Liver (tissue), 9 donors: ENCODE results near the gene IQSEC3. TPM values are rescaled to one million over a fixed set of nuclear protein-coding genes. Genes with fewer than 3 reads are reported as not detected.

Source experiments
- DNase-seq: peaks from one replicate; pipeline ENCODE4 v3.0.0-alpha.2; 2017; ENCODE audit warnings: low spot score
- H3K27ac ChIP-seq, 2 donors: one replicate each; pipeline ENCODE4 v1.7.0; 2013; ENCODE audit warnings: inconsistent platforms in 2 of 2, low read length in 2 of 2, control low read depth in 1 of 2, low read depth in 1 of 2, mild to moderate bottlenecking in 1 of 2
- H3K27me3 ChIP-seq, 4 donors: one replicate each; pipeline versions ENCODE4 v1.6.1 to v1.7.0; 2013; ENCODE audit warnings: low read length in 3 of 4, inconsistent platforms in 1 of 4, mild to moderate bottlenecking in 1 of 4, moderate library complexity in 1 of 4; ENCODE audit not compliant: control insufficient read depth in 4 of 4, insufficient read depth in 4 of 4
- H3K36me3 ChIP-seq, 4 donors: one replicate each; pipeline versions ENCODE4 v1.6.1 to v1.7.0; 2013; ENCODE audit warnings: low read length in 3 of 4, mild to moderate bottlenecking in 3 of 4, low read depth in 1 of 4, moderate library complexity in 1 of 4; ENCODE audit not compliant: control insufficient read depth in 4 of 4, insufficient read depth in 3 of 4
- H3K4me1 ChIP-seq, 4 donors: one replicate each; pipeline versions ENCODE4 v1.6.1 to v1.7.0; 2013; ENCODE audit warnings: low read length in 3 of 4, mild to moderate bottlenecking in 3 of 4, moderate library complexity in 1 of 4; ENCODE audit not compliant: control insufficient read depth in 4 of 4, insufficient read depth in 4 of 4
- H3K4me3 ChIP-seq, 3 donors: one replicate each; pipeline versions ENCODE4 v1.6.1 to v1.7.0; 2013; ENCODE audit warnings: low read length in 3 of 3, control low read depth in 1 of 3, low read depth in 1 of 3, mild to moderate bottlenecking in 1 of 3
- H3K9ac ChIP-seq, 2 donors: one replicate each; pipeline ENCODE4 v1.7.0; 2013; ENCODE audit warnings: low read length in 2 of 2, mild to moderate bottlenecking in 2 of 2, moderate library complexity in 2 of 2, control low read depth in 1 of 2, low read depth in 1 of 2
- H3K9me3 ChIP-seq, 4 donors: one replicate each; pipeline versions ENCODE4 v1.6.1 to v1.7.0; 2013; ENCODE audit warnings: low read length in 3 of 4; ENCODE audit not compliant: control insufficient read depth in 4 of 4
- FOXA1 ChIP-seq: IDR thresholded peaks from 2 replicates; pipeline ENCODE4 v1.6.1; 2016; ENCODE audit warnings: antibody characterized with exemption
- GABPA ChIP-seq, 2 donors: IDR thresholded peaks in 1 of 2; conservative IDR thresholded peaks in 1 of 2; 2 replicates each; pipeline ENCODE4 v1.6.1; 2016; ENCODE audit warnings: antibody characterized with exemption in 2 of 2, mild to moderate bottlenecking in 1 of 2, moderate library complexity in 1 of 2
- HNF4A ChIP-seq, 2 donors: conservative IDR thresholded peaks; 2 replicates each; pipeline ENCODE4 v1.6.1; 2016; ENCODE audit warnings: antibody characterized with exemption in 2 of 2, mild to moderate bottlenecking in 2 of 2
- HNF4G ChIP-seq: IDR thresholded peaks from 2 replicates; pipeline ENCODE4 v1.6.1; 2016; ENCODE audit warnings: antibody characterized with exemption
- JUND ChIP-seq, 2 donors: IDR thresholded peaks; 2 replicates each; pipeline ENCODE4 v1.6.1; 2016; ENCODE audit warnings: antibody characterized with exemption in 2 of 2
- MAX ChIP-seq: IDR thresholded peaks from 2 replicates; pipeline ENCODE4 v1.6.1; 2016; ENCODE audit warnings: antibody characterized with exemption
- RAD21 ChIP-seq, 2 donors: IDR thresholded peaks; 2 replicates each; pipeline ENCODE4 v1.6.1; 2016; ENCODE audit warnings: antibody characterized with exemption in 2 of 2, mild to moderate bottlenecking in 2 of 2
- REST ChIP-seq: IDR thresholded peaks from 2 replicates; pipeline ENCODE4 v1.6.1; 2016; ENCODE audit warnings: antibody characterized with exemption, mild to moderate bottlenecking
- RXRA ChIP-seq, 2 donors: IDR thresholded peaks; 2 replicates each; pipeline ENCODE4 v1.6.1; 2017 to 2018; ENCODE audit warnings: antibody characterized with exemption in 2 of 2, mild to moderate bottlenecking in 1 of 2
- SP1 ChIP-seq: IDR thresholded peaks from 2 replicates; pipeline ENCODE4 v1.6.1; 2018; ENCODE audit warnings: antibody characterized with exemption, mild to moderate bottlenecking
- TAF1 ChIP-seq: conservative IDR thresholded peaks from 2 replicates; pipeline ENCODE4 v1.6.1; 2016; ENCODE audit warnings: antibody characterized with exemption, mild to moderate bottlenecking
- YY1 ChIP-seq: IDR thresholded peaks from 2 replicates; pipeline ENCODE4 v1.6.1; 2016; ENCODE audit warnings: antibody characterized with exemption, mild to moderate bottlenecking
- WGBS: extraction: QIAGEN DNeasy Blood & Tissue Kit; methylation state at CpG from one replicate; pipeline ENCODE4 v1.1.7; 2013; 5-methylcytosine and 5-hydroxymethylcytosine counted together
- polyA plus RNA-seq, 2 donors: library from polyadenylated mRNA; stranded (reverse) in 1 of 2; unstranded in 1 of 2; fragments of 200-250 nt in 1 of 2; fragments of >200 nt in 1 of 2; fragmentation: Nextera tagmentation in 1 of 2; extraction: Ambion mirVana in 1 of 2; gene quantifications; one replicate each; pipeline versions ENCODE4 v1.2.1 to v1.2.3, GENCODE V29; 2013 to 2015
- total RNA-seq, 2 donors: library from RNA; depleted of rRNA; stranded (reverse); fragments of >200 nt; gene quantifications; one replicate each; pipeline ENCODE4 v1.2.3, GENCODE V29; 2014
- TF ChIP-seq, protein P1 (sequence below): fragments of 150-350 bp; IDR thresholded peaks from 2 replicates; pipeline ENCODE4 v1.5.1; 2017; ENCODE audit warnings: improper control_type of control experiment, low read depth, low read length; ENCODE audit not compliant: missing input control
- TF ChIP-seq, protein P2 (sequence below): IDR thresholded peaks from 2 replicates; pipeline ENCODE4 v1.6.1; 2016; ENCODE audit warnings: antibody characterized with exemption
- TF ChIP-seq, protein P3 (sequence below): IDR thresholded peaks from 2 replicates; pipeline ENCODE4 v1.6.1; 2016; ENCODE audit warnings: antibody characterized with exemption
- donor health status: healthy.
- donor health status: healthy.
- donor health status: healthy.
- donor health status: healthy.
- donor health status: healthy.

The IQSEC3 gene
- total and polyA plus RNA-seq, 4 donors: under 0.01 to 0.79 (median 0.48) TPM

GRCh38 chr12:98924-99352 lies 32.4 kb downstream of the IQSEC3 start:
- Histone ChIP-seq H3K4me3 (no peak overlapping the region), H3K27ac (no peak overlapping the region), H3K9ac (no peak overlapping the region), H3K9me3 (no peaks in the 10 kb centered on the region), H3K4me1 (no peaks in the 10 kb centered on the region), H3K27me3 (peaks cover 0 to 4% (median under 1%) of the 10 kb centered on the region in 4 donors), H3K36me3 (no peaks in the 10 kb centered on the region)
- no peak for DNase-seq
- TF ChIP-seq, protein P1, sequence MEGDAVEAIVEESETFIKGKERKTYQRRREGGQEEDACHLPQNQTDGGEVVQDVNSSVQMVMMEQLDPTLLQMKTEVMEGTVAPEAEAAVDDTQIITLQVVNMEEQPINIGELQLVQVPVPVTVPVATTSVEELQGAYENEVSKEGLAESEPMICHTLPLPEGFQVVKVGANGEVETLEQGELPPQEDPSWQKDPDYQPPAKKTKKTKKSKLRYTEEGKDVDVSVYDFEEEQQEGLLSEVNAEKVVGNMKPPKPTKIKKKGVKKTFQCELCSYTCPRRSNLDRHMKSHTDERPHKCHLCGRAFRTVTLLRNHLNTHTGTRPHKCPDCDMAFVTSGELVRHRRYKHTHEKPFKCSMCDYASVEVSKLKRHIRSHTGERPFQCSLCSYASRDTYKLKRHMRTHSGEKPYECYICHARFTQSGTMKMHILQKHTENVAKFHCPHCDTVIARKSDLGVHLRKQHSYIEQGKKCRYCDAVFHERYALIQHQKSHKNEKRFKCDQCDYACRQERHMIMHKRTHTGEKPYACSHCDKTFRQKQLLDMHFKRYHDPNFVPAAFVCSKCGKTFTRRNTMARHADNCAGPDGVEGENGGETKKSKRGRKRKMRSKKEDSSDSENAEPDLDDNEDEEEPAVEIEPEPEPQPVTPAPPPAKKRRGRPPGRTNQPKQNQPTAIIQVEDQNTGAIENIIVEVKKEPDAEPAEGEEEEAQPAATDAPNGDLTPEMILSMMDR: no peak
- TF ChIP-seq FOXA1 (no peak), RAD21 (IDR thresholded peaks at IDR 0.05) (no peak), GABPA (IDR thresholded peaks at IDR 0.05 in 1 of 2, conservative IDR thresholded peaks at IDR 0.05 in 1 of 2) (no peak), SP1 (no peak), YY1 (no peak), HNF4G (no peak), HNF4A (conservative IDR thresholded peaks at IDR 0.05) (no peak), TAF1 (no peak), JUND (IDR thresholded peaks at IDR 0.05) (no peak), REST (no peak), RXRA (IDR thresholded peaks at IDR 0.05) (no peak), MAX (no peak)
- TF ChIP-seq, protein P2, sequence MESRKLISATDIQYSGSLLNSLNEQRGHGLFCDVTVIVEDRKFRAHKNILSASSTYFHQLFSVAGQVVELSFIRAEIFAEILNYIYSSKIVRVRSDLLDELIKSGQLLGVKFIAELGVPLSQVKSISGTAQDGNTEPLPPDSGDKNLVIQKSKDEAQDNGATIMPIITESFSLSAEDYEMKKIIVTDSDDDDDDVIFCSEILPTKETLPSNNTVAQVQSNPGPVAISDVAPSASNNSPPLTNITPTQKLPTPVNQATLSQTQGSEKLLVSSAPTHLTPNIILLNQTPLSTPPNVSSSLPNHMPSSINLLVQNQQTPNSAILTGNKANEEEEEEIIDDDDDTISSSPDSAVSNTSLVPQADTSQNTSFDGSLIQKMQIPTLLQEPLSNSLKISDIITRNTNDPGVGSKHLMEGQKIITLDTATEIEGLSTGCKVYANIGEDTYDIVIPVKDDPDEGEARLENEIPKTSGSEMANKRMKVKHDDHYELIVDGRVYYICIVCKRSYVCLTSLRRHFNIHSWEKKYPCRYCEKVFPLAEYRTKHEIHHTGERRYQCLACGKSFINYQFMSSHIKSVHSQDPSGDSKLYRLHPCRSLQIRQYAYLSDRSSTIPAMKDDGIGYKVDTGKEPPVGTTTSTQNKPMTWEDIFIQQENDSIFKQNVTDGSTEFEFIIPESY: no peak
- TF ChIP-seq, protein P3, sequence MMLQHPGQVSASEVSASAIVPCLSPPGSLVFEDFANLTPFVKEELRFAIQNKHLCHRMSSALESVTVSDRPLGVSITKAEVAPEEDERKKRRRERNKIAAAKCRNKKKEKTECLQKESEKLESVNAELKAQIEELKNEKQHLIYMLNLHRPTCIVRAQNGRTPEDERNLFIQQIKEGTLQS: no peak
- WGBS: 32% methylated on average over 12 of the region's 12 CpGs

- H3K27me3 ChIP-seq: peaks cover 0 to 4% (median under 1%) of the 10 kb centered on the region in 4 donors
- H3K9ac ChIP-seq: no peak overlapping the region
- no peaks in the 10 kb centered on the region for H3K4me1 ChIP-seq
- no peaks in the 10 kb centered on the region for H3K9me3 ChIP-seq
- WGBS: 36% methylated on average over 13 of the region's 13 CpGs
- no peak for TF ChIP-seq GABPA (IDR thresholded peaks at IDR 0.05 in 1 of 2, conservative IDR thresholded peaks at IDR 0.05 in 1 of 2)
- no peaks in the 10 kb centered on the region for H3K36me3 ChIP-seq
- no peak for DNase-seq
- H3K4me3 ChIP-seq: no peak overlapping the region
- H3K27ac ChIP-seq: no peak overlapping the region
Observed at GRCh38 chr12:99605-100004, 33.0 kb downstream of the IQSEC3 start.
